CD4-positive, alpha-beta T cell treated with Interleukin-6 at 100 ng/mL for 8 hours (primary cell): ENCODE results near the gene HSPG2.
"Not testable (repeated sequence)": the region's sequence is repeated elsewhere in the genome, so short reads cannot be mapped to it uniquely, and the experiment has no call there.

Experiments
- DNase-seq: peaks from one replicate; pipeline ENCODE4 v3.0.0-alpha.2; 2020; ENCODE audit warnings: mixed read lengths, low spot score

The HSPG2 gene

GRCh38 chr1:21937034-21937371 lies at the start of gene HSPG2:
Gene HSPG2, minus strand, starts transcription at chr1:21937310. Its CDS starts 93 bp downstream, at chr1:21937217.
- no peak for DNase-seq

- not testable (repeated sequence) for DNase-seq
These were observed 49.3 kb upstream of the HSPG2 start for GRCh38 chr1:21986386-21986785.

GRCh38 chr1:21985893-21986292 lies 48.8 kb upstream of the HSPG2 start:
- DNase-seq = not testable (repeated sequence)

DNA sequence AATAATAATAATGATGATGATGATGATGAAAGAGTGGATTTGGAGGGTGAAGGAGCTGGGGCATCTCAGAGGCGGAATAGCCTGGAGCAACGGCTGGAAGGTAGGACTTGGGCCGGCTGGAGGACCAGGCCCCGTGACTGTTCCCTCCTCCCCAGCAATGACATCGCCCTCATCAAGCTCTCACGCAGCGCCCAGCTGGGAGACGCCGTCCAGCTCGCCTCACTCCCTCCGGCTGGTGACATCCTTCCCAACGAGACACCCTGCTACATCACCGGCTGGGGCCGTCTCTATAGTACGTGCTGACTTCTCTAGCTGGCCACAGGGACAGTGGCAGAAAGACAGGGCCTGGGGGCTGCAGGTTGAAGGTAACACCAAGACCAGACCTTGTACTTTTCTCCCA lies 46.4 kb upstream of the HSPG2 start:
- not testable (repeated sequence) for DNase-seq

- not testable (repeated sequence) for DNase-seq
These were observed 45.0 kb upstream of the HSPG2 start for GRCh38 chr1:21982122-21982521.

DNA sequence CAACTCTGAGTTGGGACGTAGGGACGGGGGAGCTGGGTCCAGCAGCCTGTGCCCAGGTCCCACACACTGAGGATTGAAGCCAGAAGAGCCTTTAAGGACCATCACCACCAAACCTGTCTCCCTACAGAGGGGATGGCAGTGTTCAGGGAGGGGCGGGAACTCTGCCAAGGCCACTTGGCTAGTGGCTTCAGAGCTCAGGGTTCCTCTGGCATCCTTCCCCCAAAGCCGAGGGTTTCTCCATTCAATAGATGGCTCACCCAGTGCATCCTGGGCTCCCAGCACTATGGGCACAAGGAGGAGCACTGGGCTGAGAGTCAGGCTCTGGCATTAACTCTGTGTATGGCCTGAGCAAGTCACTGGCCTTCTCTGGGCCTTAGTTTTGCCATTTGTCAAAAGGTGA lies 44.1 kb upstream of the HSPG2 start:
- DNase-seq = not testable (repeated sequence)

GRCh38 chr1:21980515-21981220 lies 43.6 kb upstream of the HSPG2 start:
- not testable (repeated sequence) for DNase-seq

GRCh38 chr1:21978209-21978608 lies 41.1 kb upstream of the HSPG2 start:
- not testable (repeated sequence) for DNase-seq

DNA sequence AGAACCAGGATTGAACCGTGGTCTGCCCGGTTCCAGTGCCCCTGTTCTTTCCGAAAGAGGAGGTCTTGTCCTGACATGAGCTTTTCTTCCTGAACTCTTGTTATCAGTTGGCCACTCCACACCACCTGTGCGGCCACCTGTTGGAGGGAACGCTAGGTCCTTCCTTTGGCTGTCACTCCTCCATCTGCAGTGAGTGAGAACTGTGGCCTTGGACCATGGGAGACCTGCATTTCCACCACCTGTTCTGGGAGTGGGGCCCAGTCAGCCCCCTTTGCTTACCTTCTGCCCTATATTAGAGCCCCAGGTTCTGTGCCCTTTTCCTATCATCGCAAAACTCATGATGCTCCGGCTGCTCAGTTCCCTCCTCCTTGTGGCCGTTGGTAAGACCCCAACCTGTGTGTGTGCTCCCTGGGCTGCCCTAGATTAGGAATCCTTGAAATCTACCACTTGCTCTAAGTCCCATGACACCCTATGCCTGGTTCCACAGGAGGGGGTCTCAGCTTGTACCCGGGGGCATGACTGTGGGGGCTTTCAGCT lies 39.7 kb upstream of the HSPG2 start, which contains the start of gene CELA3B:
CELA3B (plus strand) TSS at position 320 of the 537 bp plus-strand sequence; CDS start at position 338, 18 bp downstream.
- DNase-seq = not testable (repeated sequence)

GRCh38 chr1:21975296-21975695 lies 38.2 kb upstream of the HSPG2 start:
- DNase-seq = not testable (repeated sequence)

DNA sequence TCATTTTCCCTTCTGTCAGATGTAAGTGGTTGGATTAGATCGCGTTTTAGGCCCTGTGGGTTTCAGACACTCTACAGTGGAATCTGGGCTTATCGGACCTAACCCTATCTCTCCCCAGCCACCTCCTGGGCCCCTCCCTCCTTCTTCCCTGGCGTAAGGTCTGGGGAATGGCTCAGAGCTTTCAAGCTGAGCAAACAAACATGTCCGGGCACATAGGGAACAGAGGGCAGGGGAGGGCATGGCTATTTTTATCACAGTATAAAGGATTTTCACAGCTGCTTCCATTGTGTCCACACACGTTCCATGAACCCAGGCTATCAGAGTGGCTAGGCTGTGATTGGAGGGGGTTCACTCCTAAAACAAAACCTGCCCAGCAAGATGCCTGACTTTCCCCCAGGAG lies 37.6 kb upstream of the HSPG2 start:
- DNase-seq = not testable (repeated sequence)

GRCh38 chr1:21973948-21974347 lies 36.8 kb upstream of the HSPG2 start:
- DNase-seq = not testable (repeated sequence)

DNA sequence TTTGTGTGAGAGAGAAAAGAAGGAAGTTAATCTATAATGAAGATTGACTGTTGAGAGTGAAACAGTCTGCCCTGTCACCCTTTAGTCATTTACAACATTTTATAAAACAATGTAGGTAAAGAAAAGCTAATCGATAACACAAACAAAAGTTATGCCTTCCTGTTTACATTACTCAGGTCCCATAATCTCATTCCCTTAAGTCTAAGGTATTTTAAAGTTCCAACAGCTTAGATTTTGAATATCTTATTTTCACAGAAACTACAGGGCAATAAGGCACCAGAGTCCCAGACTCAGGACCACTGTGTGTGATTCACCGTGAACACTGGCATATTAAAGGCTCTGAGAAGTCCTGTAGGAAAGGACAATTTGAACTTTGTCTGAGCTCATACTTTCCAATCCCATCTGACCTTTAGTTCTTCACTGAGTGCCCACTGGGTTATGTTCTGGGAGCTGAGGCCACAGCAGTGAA lies 35.9 kb upstream of the HSPG2 start:
- DNase-seq = not testable (repeated sequence)

DNA sequence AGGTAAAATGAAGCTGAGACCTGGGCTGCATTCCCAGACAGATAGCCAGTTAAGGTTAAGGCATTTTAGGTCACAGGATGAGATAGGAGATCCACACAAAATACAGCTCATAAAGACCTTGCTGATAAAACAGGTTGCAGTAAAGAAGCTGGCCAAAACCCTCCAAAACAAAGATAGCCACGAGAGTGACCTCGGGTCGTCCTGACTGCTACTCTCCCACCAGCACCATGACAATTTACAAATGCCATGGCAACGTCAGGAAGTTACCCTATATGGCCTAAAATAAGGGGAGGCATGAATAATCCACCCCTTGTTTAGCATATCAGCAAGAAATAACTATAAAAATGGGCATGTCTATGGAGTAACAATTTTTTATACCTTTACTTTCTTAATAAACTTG lies 33.4 kb upstream of the HSPG2 start:
- not testable (repeated sequence) for DNase-seq

- not testable (repeated sequence) for DNase-seq
These were observed 32.0 kb upstream of the HSPG2 start for GRCh38 chr1:21969066-21969465.

- not testable (repeated sequence) for DNase-seq
These were observed 30.1 kb upstream of the HSPG2 start for GRCh38 chr1:21967216-21967615.

- no peak for DNase-seq
These were observed 29.3 kb upstream of the HSPG2 start for GRCh38 chr1:21966247-21967000.

DNA sequence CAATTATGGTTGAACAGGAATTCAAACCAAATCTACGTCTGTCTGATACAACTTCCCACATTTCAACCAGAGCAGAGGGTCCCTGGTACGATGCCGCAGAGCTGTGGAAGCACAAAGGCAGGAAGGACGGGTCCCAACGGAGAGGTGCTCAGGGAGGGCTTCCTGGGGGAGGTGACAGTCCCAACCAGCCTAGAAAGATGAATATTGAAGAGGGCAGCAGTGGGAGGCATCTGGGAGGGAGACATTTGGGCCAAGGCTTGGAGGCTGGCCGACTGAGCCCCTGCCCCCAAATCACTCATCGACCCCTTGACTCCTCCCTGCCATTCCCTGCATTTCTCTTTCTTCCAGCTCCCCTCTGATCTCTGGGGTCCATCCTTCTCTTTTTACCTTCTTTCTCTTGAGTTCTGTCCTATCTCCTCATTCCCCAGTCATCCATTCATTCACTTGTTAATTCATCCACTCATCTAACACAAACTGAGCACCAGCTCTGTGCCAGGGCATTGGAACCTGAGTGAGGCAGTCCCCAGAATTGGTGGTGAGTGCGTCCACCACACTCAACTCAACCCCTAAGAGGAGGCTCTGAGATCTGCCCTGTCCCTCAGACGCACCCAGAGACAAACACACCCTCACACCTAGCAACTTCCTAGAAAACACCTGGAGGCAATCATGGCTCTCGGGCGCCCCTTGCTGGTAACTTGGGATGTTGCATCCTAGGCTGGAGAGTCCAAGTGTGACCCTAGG lies 26.5 kb upstream of the HSPG2 start:
- DNase-seq = peak; percentile 73

DNA sequence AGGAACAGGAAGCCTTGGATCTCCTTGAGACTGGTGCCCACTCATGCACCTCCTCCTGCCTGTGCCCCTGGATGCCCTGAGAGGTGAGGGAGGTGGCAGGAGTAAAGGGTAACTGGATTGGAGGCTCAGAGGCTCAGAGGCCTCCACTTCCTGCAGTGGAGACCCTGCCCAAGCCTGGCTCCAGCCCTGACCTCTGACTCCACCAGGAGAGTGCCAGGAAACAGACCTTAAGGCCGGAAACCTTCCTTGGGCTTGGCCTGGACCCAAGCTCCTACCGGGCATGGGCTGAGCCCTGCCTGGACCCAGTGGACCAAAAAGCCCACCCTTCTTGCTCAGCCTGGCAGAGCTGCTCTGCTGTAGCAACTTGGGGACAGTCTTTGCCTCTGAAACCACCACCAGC lies 24.7 kb upstream of the HSPG2 start:
- DNase-seq = no peak

DNA sequence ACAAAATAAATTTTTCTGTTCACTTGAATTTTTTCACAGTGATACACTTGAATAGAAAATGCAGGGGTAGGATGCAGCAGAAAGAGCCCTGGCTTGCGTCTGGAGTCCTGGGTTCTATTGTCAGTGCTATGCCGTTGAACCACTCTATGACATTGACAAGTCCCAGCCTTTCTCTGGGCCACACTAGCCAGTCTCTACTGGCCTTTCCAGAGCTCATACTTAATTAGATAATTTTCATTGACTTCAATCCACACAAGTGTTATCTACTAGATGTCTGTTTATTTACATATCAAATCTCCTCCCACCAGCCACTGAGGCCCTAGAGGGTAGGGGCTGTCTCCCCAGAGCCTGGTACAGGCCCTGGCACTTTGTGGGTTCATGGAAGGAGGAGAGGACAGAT lies 24.2 kb upstream of the HSPG2 start:
- DNase-seq = no peak

DNA sequence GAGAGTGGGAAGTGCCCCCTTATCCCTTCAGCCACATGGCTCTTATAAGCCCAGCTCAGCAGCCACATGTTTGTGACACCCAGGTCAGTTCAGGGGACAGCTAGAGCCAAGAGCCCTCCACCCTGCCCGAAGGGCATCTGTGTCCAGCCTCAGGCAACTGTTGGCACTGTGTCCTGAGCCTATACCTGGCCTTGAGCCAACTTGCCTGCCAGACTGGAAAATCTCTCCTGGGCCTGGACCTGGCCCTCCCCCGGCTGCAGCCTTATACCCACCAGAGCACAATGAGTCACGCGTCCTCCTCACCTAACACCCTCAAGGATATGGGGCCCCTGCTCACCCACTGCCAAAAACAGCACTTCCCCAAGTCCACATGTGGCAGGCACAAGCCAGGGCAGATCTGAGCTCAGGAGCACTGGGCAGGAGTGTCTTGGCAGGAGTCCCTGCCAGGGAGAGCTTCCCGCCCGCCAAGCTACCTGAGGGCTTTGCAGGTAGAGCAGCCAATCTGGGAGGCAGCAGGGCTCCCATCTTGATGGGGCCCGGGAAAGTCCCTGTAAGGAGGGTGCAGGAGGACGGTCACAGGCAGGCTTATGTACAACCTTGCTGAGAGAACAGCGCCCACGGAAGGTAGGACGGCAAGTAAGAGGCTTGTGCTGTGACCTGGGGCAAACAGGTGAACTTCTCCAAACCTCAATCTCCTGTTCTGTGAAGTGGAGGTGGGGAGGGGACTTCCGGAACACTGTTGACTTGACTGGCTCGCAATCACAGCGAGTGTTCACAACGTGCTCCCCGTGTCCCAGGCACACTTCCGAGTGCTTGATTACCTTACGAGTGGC lies 19.8 kb upstream of the HSPG2 start:
- peak; percentile 79 for DNase-seq
